NCI-H2081 (cell line): ENCODE results near the gene DDX47.

ENCODE experiments used
- DNase-seq, 2 experiments: peaks; one replicate each; lab custom pipeline; 2025; lab: John Stamatoyannopoulos, UW

Gene DDX47

GRCh38 chr12:12813120-12814101 lies at the start of gene DDX47:
Gene DDX47, plus strand, starts transcription at chr12:12813346. Its CDS starts 22 bp downstream, at chr12:12813368.
- peak; percentile 94 for DNase-seq

GRCh38 chr12:12764824-12765223 lies 48.3 kb upstream of the DDX47 start:
- DNase-seq: no peak

- DNase-seq: no peak
Observed at GRCh38 chr12:12770262-12770661, 42.9 kb upstream of the DDX47 start.

DNA sequence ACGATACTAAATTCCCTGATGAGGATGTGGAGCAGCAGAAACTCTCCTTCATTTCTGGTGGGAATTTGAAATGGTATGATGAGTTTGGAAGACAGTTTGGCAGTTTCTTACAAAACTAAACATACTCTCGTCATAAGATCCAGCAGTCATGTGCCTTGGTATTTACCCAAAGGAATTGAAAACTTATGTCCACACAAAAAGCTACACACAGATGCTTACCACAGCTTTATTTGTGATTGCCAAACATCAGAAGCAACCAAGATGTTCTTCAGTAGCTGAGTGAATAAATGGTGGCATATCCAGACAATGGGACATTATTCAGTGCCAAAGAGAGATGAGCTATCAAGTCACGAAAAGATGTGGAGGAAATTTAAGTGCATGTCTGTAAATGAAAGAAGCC lies 38.4 kb upstream of the DDX47 start:
- DNase-seq: no peak

DNA sequence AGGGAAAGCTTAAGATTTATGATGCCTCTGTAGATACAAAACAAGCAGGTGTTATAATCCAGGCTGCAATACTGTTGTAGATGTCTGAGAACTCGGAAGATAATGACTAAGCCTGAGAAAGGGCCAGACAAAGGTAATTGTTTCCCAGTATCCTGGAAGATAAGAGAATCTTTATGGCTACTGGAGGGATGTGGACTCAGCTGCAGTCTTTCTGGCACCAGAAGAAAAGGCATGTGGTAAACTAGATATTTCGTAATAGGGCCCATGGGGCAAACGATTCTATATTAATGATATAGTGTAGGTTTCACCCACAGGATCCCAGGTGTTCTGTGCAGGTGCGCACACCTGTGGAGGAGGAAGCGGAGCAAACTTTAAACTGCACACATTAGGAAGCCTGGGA lies 36.9 kb upstream of the DDX47 start:
- peak; percentile 74 to 90 for DNase-seq

GRCh38 chr12:12777092-12777491 lies 36.1 kb upstream of the DDX47 start:
- DNase-seq: no peak

DNA sequence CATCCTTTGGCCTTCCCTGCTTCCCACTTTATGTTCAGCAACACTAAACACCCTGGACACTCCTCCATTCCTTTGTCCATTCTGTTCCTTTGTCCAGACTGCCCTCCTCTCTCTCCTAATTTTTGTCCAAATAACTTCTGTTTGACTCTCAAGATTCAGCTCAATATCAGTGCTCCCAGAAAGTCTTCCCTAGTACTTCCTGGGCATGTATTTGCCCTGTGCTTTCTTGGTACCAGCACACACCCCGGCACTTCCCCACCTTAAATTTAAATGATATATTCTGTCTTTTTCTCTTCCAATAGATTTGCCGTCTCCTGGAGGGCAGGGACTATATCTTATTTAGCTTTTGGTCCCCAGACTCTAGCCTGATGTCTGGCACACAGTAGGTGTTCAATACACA lies 34.1 kb upstream of the DDX47 start:
- DNase-seq: no peak

GRCh38 chr12:12779529-12779928 lies 33.6 kb upstream of the DDX47 start:
- DNase-seq: peak; percentile 49 to 79

- DNase-seq: no peak
Observed at GRCh38 chr12:12784116-12784515, 29.0 kb upstream of the DDX47 start.

DNA sequence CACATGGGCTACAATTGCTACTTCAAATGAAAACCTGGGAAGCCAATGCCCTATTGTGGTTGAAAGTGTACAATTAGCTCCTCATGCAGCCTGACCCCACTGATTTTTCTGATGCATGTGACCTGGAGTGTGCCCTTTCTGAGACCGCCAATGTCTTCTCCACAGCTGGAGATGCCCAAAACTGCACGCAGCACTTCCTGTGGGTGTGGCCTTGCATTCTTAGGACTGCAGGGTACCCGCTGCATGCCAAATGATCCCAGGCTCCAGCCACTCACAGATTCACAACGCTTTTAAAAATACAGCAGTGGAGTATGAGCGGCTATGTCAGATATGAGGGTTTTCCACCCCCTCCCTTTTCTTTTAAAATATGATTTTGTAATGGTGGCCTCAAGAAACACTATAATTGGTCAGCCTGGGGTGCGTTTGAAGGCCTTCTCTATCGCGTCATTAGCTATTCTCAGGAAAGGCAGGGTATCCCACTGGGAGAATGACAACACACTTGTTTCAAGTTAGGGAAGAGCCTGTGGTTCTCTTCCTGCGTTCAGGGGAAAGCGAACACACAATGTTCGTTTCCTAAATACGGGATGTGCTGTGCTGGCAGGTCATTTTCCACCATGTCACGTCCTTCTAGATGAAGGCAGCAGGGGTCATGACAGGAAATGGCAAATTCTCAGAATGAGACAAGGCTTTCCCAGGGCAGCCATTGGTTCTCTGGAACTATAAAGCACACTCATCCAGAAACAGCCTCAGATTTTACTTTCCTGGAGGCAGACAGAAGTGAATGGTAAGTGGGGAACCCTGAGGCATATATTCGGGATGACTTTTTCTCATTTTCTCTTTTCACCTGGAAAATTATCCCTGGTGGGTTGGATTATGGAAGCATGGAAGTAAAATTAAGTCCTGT lies 28.0 kb upstream of the DDX47 start, which contains the start of gene APOLD1:
TSS of gene APOLD1 (plus strand) at position 749 of the 904 bp plus-strand sequence. CDS start at position 782, 33 bp downstream.
- DNase-seq: no peak

DNA sequence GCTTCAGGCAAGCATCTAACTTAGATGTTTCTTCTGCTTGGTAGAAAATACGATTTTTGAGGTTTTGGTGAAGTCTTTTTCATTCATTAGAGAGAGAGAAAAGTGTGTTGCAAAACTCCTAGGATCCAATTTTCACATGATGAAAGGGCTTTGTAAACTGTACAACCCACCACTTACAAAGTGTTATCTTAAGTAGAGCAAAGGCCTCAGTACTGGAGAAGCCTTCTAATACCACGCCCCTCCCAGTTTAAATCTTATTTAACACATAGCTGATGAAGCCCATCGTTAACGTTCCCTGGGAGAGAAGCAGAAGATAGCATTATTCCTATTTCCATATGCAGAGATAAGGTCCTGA lies 26.8 kb upstream of the DDX47 start:
- no peak for DNase-seq

GRCh38 chr12:12786706-12787601 lies 26.2 kb upstream of the DDX47 start:
- peak; percentile 76 to 87 for DNase-seq

- DNase-seq: no peak
Observed at GRCh38 chr12:12788131-12788530, 25.0 kb upstream of the DDX47 start.

DNA sequence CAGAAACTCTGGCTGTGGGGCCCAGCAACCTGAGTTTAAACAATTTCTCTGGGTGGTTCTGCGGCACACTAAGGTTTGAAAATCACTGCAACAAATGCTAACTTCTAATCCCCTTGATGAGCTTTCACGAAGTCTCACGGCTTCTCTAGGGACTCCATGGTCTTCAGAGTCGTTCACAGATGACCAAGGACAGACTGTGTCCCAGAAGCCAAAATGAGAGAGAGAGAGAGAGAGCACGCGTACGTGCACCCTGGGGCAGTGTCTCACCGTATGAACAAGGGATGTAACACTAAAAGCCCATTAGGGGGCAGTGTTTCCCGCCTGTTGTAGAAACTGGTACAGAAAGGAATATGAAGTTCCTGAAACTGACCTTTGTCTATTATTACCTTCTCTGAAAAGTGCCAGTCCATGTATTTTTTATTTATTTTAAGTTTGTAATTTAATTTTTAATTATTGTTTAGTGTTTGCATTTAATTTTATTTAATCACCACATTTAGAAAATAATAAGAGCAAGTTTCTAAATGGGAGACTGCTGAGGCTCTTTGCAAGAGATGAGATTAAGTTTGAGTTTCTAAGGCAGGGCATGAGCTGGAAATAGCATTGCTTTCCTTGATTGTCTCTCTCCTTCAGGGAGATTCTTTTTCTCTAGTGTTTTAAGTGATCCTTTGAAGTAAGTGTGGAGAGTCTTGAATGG lies 24.3 kb upstream of the DDX47 start:
- peak; percentile 80 to 81 for DNase-seq

GRCh38 chr12:12790956-12791355 lies 22.2 kb upstream of the DDX47 start:
- no peak for DNase-seq

DNA sequence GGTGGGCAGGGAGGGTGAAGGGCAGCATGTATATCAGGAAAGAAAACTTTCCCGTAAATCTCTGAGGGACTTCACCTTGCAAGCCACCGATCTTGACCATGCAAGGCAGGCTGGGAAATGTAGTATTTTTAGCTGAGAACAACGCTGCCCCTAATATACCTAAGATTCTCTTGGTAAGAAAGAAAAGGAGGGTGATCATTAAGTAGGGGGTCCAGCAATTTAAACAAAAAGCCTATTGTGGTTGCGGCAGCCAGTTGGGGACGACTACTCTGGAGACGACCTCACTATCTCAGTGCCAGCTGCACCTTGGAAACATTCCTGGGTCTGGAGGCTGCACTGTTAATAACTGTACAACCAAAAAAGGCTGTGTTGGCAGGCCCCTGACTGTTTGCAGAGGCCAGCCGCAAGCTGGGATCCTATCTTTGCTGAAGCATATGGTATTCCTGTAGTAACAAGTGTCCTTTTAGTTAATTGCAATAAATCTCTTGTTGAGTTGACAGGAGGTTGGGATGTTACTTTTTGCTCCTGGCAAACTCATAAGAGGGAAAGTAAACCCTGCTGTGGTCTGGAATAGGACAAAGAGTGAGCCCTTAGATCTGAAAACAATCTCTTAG lies 21.3 kb upstream of the DDX47 start:
- peak; percentile 3 to 39 for DNase-seq

GRCh38 chr12:12792421-12792820 lies 20.7 kb upstream of the DDX47 start:
- DNase-seq: no peak

DNA sequence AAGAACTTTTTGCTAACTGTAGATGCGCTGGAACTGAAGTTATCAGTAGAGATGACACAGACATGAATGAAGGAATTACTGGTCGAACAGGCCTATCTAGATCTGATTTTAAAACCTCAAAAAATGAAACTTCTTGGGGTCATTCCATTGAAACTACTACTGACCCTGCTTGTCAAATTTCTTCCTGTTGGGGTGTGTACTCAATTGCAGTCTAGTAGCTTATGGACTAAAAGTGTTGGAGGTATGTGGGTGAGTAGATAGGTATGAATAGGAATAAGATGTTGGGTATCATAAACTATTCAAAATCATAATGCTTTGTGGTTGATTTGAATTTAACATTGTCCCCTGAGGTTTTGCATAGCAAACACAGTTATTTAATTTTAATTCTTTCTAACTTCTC lies 18.5 kb upstream of the DDX47 start:
- no peak for DNase-seq

- DNase-seq: no peak
Observed at GRCh38 chr12:12796171-12796570, 17.0 kb upstream of the DDX47 start.
